IPS-18c (cell line): ENCODE data around the gene ATXN3.
"Not testable (repeated sequence)": the region's sequence is repeated elsewhere in the genome, so short reads cannot be mapped to it uniquely, and the experiment has no call there.

Source experiments
- H3K4me3 ChIP-seq: 2 replicates; pipeline ENCODE4 v1.7.0; 2013; ENCODE audit warnings: low read depth, mild to moderate bottlenecking, low read length, moderate library complexity; ENCODE audit not compliant: insufficient read depth
- H3K9me3 ChIP-seq: one replicate; pipeline ENCODE4 v1.6.1; 2013; ENCODE audit warnings: mild to moderate bottlenecking, low read length, moderate library complexity; ENCODE audit not compliant: control insufficient read depth, insufficient read depth

Gene ATXN3

GRCh38 chr14:92103363-92103989 lies 2.9 kb downstream of the ATXN3 start:
- Histone ChIP-seq H3K4me3 (no peak overlapping the region), H3K9me3 (no peaks in the 10 kb centered on the region)

DNA sequence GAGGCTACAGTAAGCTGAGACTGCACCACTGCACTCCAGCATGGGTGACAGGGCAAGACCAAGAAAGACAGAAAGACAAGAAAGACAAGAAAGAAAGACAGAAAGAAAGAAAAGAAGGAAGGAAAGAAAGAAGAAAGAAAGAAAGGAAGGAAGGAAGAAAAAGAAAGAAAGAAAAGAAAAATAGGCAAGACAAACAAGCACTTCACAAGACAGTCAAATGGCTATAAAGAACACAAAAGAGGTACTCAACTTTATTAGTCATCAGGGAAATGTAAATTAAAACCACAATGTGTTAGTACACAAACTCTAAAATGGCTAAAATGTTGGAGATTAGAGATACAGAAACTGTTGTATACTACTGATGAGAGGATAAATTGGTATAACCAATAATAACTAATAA lies 6.6 kb downstream of the ATXN3 start:
- Histone ChIP-seq H3K9me3 (no peaks in the 10 kb centered on the region), H3K4me3 (no peak overlapping the region)

GRCh38 chr14:92093320-92093719 lies 13.1 kb downstream of the ATXN3 start:
- Histone ChIP-seq H3K4me3 (no peak overlapping the region), H3K9me3 (no peaks in the 10 kb centered on the region)

GRCh38 chr14:92088494-92088893 lies 17.9 kb downstream of the ATXN3 start:
- H3K9me3 ChIP-seq, result no peaks in the 10 kb centered on the region
- H3K4me3 ChIP-seq, result no peak overlapping the region

DNA sequence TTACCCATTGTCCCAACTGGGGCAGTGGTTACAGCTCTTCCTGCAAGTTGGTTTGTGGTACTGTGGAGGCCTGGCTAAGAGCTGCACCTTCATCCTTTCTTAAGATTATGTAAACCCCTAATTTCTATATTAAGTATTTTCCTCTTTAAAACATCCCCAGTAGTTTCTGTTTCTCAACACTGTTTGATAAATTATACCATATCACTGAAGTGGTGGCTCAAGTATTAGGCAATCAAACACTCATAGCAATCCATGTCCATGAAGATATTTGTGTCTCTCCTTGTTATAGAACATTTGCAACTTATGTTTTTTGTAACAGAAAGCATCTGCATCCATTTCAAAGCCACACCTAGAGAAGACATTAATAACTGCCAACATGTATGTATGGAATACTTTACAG lies 31.8 kb downstream of the ATXN3 start:
- Histone ChIP-seq H3K4me3 (no peak overlapping the region), H3K9me3 (no peaks in the 10 kb centered on the region)

GRCh38 chr14:92058006-92058917 lies 48.1 kb downstream of the ATXN3 start:
- no peak overlapping the region for H3K4me3 ChIP-seq
- no peaks in the 10 kb centered on the region for H3K9me3 ChIP-seq

DNA sequence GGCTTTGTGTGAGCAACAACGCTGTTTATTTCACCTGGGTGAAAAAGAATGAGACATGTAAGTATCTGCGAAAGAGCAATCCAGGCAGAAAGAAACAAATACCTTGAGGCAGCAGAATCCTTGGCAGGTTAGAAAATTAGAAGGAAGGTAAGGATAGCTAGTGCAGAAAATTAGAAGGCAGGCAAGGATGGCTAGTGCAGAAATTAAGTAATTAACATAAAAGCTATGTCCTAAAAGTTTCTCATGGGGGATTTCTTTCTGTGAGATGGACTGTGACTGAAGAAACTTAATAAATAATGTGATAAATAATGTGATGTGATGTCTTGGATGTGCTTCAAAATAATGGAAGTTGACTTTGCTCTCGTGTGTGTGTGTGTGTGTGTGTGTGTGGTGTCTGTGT lies 56.6 kb downstream of the ATXN3 start:
- Histone ChIP-seq H3K9me3 (no peaks in the 10 kb centered on the region), H3K4me3 (no peak overlapping the region)

GRCh38 chr14:92049221-92049620 lies 57.2 kb downstream of the ATXN3 start:
- H3K9me3 ChIP-seq, H3K4me3 ChIP-seq: not testable (repeated sequence)

DNA sequence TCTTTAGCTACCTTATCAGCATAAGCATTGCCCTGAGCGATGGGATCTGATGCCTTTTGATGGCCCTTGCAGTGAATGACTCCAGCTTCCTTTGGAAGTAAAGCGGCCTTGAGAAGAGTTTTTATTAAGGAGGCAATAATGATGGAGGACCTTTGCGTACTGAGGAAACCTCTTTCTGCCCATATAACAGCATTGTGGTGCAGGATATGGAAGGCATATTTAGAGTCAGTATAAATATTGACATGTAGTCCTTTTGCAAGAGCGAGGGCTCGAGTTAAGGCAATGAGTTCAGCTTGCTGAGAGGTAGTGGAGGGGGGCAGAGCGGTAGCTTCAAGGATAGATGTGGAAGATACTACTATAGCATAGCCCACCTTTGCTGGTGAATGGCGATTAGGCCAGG lies 60.5 kb downstream of the ATXN3 start:
- H3K9me3 ChIP-seq, result not testable (repeated sequence)

GRCh38 chr14:92041766-92042165 lies 64.6 kb downstream of the ATXN3 start:
- H3K4me3 ChIP-seq, H3K9me3 ChIP-seq: not testable (repeated sequence)

More for the DNA sequence above, 60.5 kb downstream of the ATXN3 start:
- not testable (repeated sequence) for H3K4me3 ChIP-seq

GRCh38 chr14:92041203-92041602 lies 65.2 kb downstream of the ATXN3 start:
- H3K4me3 ChIP-seq, result peak overlapping the region; percentile 82; the same call in 1 of the 2 replicates
- H3K9me3 ChIP-seq, result no peaks in the 10 kb centered on the region

GRCh38 chr14:92040431-92041051 lies 65.8 kb downstream of the ATXN3 start:
- H3K4me3 ChIP-seq, result peak overlapping the region; percentile 82
- H3K9me3 ChIP-seq, result no peaks in the 10 kb centered on the region

- Histone ChIP-seq H3K9me3 (no peaks in the 10 kb centered on the region), H3K4me3 (peak within 1 kb of the TSS; percentile 82)
These were observed 66.5 kb downstream of the ATXN3 start, which contains the start of gene TRIP11 for GRCh38 chr14:92039719-92040430. TSS of gene TRIP11 (minus strand) at chr14:92040059. CDS start at chr14:92039685, 374 bp downstream.

- no peaks in the 10 kb centered on the region for H3K9me3 ChIP-seq
These were observed 67.2 kb downstream of the ATXN3 start for GRCh38 chr14:92039063-92039718.

DNA sequence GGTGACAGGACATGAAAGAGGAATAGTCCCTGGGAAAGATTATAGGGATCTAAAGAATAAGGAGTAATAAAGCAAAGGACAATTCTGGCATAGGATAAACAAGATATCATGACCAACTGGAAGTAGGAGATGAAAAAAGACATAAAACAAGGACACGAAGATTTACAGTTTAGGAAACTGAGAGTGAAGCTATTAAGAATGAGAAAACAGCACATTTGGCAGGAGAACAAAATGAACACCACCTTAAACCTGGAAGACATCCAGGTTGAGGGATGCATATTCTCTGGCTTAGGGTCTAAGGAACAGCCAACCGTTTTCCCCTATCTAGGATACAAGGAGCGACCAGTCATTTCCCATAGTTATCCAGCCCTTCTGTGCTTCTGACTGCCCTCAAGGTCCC lies 68.4 kb downstream of the ATXN3 start:
- Histone ChIP-seq H3K9me3 (no peaks in the 10 kb centered on the region), H3K4me3 (no peak overlapping the region)

More at GRCh38 chr14:92039063-92039718, 67.2 kb downstream of the ATXN3 start:
- peak overlapping the region; percentile 82 for H3K4me3 ChIP-seq

DNA sequence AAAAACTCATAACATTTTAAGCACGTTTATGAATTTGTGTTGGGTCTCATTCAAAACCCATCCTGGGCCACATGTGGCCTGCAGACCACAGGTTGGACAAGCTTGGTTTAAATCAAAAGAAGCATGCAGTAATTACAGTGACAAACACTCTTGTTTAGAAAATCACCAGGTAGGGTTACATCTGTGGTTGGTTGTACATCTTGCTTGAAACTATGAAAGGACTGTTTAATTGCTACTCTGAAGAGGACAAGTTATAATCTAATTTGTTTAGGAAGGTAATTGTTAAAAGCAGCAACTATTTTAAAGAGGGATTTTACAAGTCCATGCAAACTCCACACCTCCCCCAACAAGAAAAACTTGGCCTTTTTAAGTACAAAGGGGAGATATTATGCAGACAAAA lies 70.5 kb downstream of the ATXN3 start:
- H3K4me3 ChIP-seq, result no peak overlapping the region

More for the DNA sequence above, 70.5 kb downstream of the ATXN3 start:
- H3K9me3 ChIP-seq, result no peaks in the 10 kb centered on the region
